Body of pancreas (tissue), 4 donors: ENCODE measurements around the gene PLEKHG5.

Experiments used
- CTCF ChIP-seq, 7 experiments: fragments of 450-650 bp in 4 of 7; fragments of 200-600 bp in 3 of 7; sonication (generic) in 3 of 7; IDR thresholded peaks; one replicate each; pipeline ENCODE4 v1.5.1; 2016 to 2019; ENCODE audit warnings: antibody characterized with exemption in 7 of 7
- POLR2A ChIP-seq, 3 donors: fragments of 450-650 bp; IDR thresholded peaks; one replicate each; pipeline ENCODE4 v1.6.1; 2016; ENCODE audit warnings: antibody characterized with exemption in 3 of 3, mild to moderate bottlenecking in 2 of 3

- TF ChIP-seq POLR2A (IDR thresholded peaks at IDR 0.05): no peak
- TF ChIP-seq CTCF (IDR thresholded peaks at IDR 0.05): no peak
These were observed 44.8 kb upstream of the PLEKHG5 start for GRCh38 chr1:6536291-6536690.
